MG63 (cell line): Measurements from ENCODE around the gene GYG2. TPM values are rescaled to one million over a fixed set of nuclear protein-coding genes. Genes with fewer than 3 reads are reported as not detected.
"Not testable (repeated sequence)": the region's sequence is repeated elsewhere in the genome, so short reads cannot be mapped to it uniquely, and the experiment has no call there.

Experiments
- DNase-seq: peaks from one replicate; pipeline ENCODE4 v3.0.0-alpha.2; 2020
- H3K27me3 ChIP-seq: fragments of 250-450 bp; sonication (Bioruptor Pico); 2 replicates; pipeline ENCODE4 v1.5.1; 2020; ENCODE audit warnings: mild to moderate bottlenecking, moderate library complexity
- H3K36me3 ChIP-seq: fragments of 250-450 bp; sonication (Bioruptor Pico); 2 replicates; pipeline ENCODE4 v1.5.1; 2020; ENCODE audit warnings: mild to moderate bottlenecking, moderate library complexity
- H3K4me3 ChIP-seq: fragments of 250-450 bp; sonication (Bioruptor Pico); 2 replicates; pipeline ENCODE4 v1.5.1; 2020; ENCODE audit warnings: mild to moderate bottlenecking, moderate library complexity
- H3K9me3 ChIP-seq: fragments of 250-450 bp; sonication (Bioruptor Pico); 2 replicates; pipeline ENCODE4 v1.5.1; 2020; ENCODE audit warnings: mild to moderate bottlenecking, moderate library complexity
- total RNA-seq: library from RNA; depleted of rRNA; stranded (reverse); fragments of >200 nt; shearing (Covaris generic); gene quantifications from 2 replicates; pipeline ENCODE4 v1.2.3, GENCODE V29; 2014; ENCODE audit warnings: low replicate concordance

GYG2 gene
- total RNA-seq, 1 experiment from 2014 or later, result 4.0 TPM

GRCh38 chrX:2879670-2880069 is 50.9 kb downstream of the GYG2 start:
- H3K4me3 ChIP-seq, result no peak overlapping the region
- H3K36me3 ChIP-seq, result no peaks in the 10 kb centered on the region
- no peaks in the 10 kb centered on the region for H3K27me3 ChIP-seq
- no peak for DNase-seq
- no peaks in the 10 kb centered on the region for H3K9me3 ChIP-seq

GRCh38 chrX:2883770-2884169 is 55.0 kb downstream of the GYG2 start:
- Histone ChIP-seq H3K4me3 (no peak overlapping the region), H3K36me3 (no peaks in the 10 kb centered on the region), H3K9me3 (no peaks in the 10 kb centered on the region), H3K27me3 (no peaks in the 10 kb centered on the region)
- no peak for DNase-seq

GRCh38 chrX:2888309-2888708 is 59.6 kb downstream of the GYG2 start:
- no peaks in the 10 kb centered on the region for H3K36me3 ChIP-seq
- H3K9me3 ChIP-seq, result no peaks in the 10 kb centered on the region
- DNase-seq, result no peak
- H3K4me3 ChIP-seq, result no peak overlapping the region
- no peaks in the 10 kb centered on the region for H3K27me3 ChIP-seq

- DNase-seq, result no peak
- no peaks in the 10 kb centered on the region for H3K27me3 ChIP-seq
- H3K4me3 ChIP-seq, result peak overlapping the region; percentile 41
- no peaks in the 10 kb centered on the region for H3K36me3 ChIP-seq
- no peaks in the 10 kb centered on the region for H3K9me3 ChIP-seq
Observed at GRCh38 chrX:2889045-2889605, 60.4 kb downstream of the GYG2 start.

- DNase-seq, H3K9me3 ChIP-seq, H3K36me3 ChIP-seq, H3K27me3 ChIP-seq: not testable (repeated sequence)
- H3K4me3 ChIP-seq, result peak overlapping the region; percentile 41
Observed at GRCh38 chrX:2889706-2890490, 61.2 kb downstream of the GYG2 start.

GRCh38 chrX:2890536-2891460 is 62.1 kb downstream of the GYG2 start:
- H3K4me3 ChIP-seq, H3K9me3 ChIP-seq, H3K36me3 ChIP-seq, DNase-seq, H3K27me3 ChIP-seq: not testable (repeated sequence)

GRCh38 chrX:2892816-2893215 is 64.1 kb downstream of the GYG2 start:
- no peak overlapping the region for H3K4me3 ChIP-seq
- DNase-seq, result no peak

GRCh38 chrX:2894885-2895292 is 66.2 kb downstream of the GYG2 start:
- Histone ChIP-seq H3K36me3 (no peaks in the 10 kb centered on the region), H3K27me3 (no peaks in the 10 kb centered on the region), H3K9me3 (no peaks in the 10 kb centered on the region), H3K4me3 (no peak overlapping the region)
- no peak for DNase-seq

More at GRCh38 chrX:2892816-2893215, 64.1 kb downstream of the GYG2 start:
- Histone ChIP-seq H3K9me3 (no peaks in the 10 kb centered on the region), H3K27me3 (no peaks in the 10 kb centered on the region), H3K36me3 (no peaks in the 10 kb centered on the region)

- Histone ChIP-seq H3K9me3 (no peaks in the 10 kb centered on the region), H3K4me3 (no peak overlapping the region), H3K36me3 (no peaks in the 10 kb centered on the region), H3K27me3 (no peaks in the 10 kb centered on the region)
- DNase-seq, result no peak
Observed at GRCh38 chrX:2897311-2897689, 68.6 kb downstream of the GYG2 start.

GRCh38 chrX:2897690-2898623 is 69.2 kb downstream of the GYG2 start:
- H3K4me3 ChIP-seq, H3K9me3 ChIP-seq, DNase-seq, H3K27me3 ChIP-seq, H3K36me3 ChIP-seq: not testable (repeated sequence)

- Histone ChIP-seq H3K9me3 (no peaks in the 10 kb centered on the region), H3K27me3 (no peaks in the 10 kb centered on the region), H3K4me3 (no peak overlapping the region), H3K36me3 (no peaks in the 10 kb centered on the region)
- no peak for DNase-seq
Observed at GRCh38 chrX:2898846-2899512, 70.2 kb downstream of the GYG2 start.

GRCh38 chrX:2901367-2902036 is 72.8 kb downstream of the GYG2 start:
- Histone ChIP-seq H3K9me3 (no peaks in the 10 kb centered on the region), H3K36me3 (no peaks in the 10 kb centered on the region), H3K27me3 (no peaks in the 10 kb centered on the region), H3K4me3 (no peak overlapping the region)
- DNase-seq, result no peak

GRCh38 chrX:2902841-2903240 is 74.1 kb downstream of the GYG2 start:
- Histone ChIP-seq H3K27me3 (no peaks in the 10 kb centered on the region), H3K36me3 (no peaks in the 10 kb centered on the region), H3K9me3 (no peaks in the 10 kb centered on the region), H3K4me3 (no peak overlapping the region)
- DNase-seq, result no peak

- Histone ChIP-seq H3K36me3 (no peaks in the 10 kb centered on the region), H3K27me3 (no peaks in the 10 kb centered on the region), H3K4me3 (no peak overlapping the region), H3K9me3 (no peaks in the 10 kb centered on the region)
- no peak for DNase-seq
Observed at GRCh38 chrX:2903366-2903765, 74.6 kb downstream of the GYG2 start.

- Histone ChIP-seq H3K4me3 (no peak overlapping the region), H3K36me3 (no peaks in the 10 kb centered on the region), H3K9me3 (no peaks in the 10 kb centered on the region), H3K27me3 (no peaks in the 10 kb centered on the region)
- no peak for DNase-seq
Observed at GRCh38 chrX:2907295-2907694, 78.6 kb downstream of the GYG2 start.
